Osteocyte (in vitro differentiated cells): ENCODE data around the gene HSD3B1. TPM values are rescaled to one million over a fixed set of nuclear protein-coding genes. Genes with fewer than 3 reads are reported as not detected.

Experiments
- DNase-seq: peaks from one replicate; pipeline ENCODE4 v3.0.0; 2021; ENCODE audit warnings: mixed read lengths; ENCODE audit not compliant: unreplicated experiment; ENCODE audit errors: extremely low spot score
- H3K27ac Mint-ChIP-seq: one replicate; pipeline ENCODE4 v1.8.0; 2021; ENCODE audit warnings: mild to moderate bottlenecking, mixed read lengths; ENCODE audit not compliant: unreplicated experiment
- H3K27me3 Mint-ChIP-seq: one replicate; pipeline ENCODE4 v1.8.0; 2021; ENCODE audit warnings: mixed read lengths; ENCODE audit not compliant: unreplicated experiment
- H3K36me3 Mint-ChIP-seq: one replicate; pipeline ENCODE4 v1.8.0; 2021; ENCODE audit warnings: mixed read lengths; ENCODE audit not compliant: unreplicated experiment
- H3K4me1 Mint-ChIP-seq: one replicate; pipeline ENCODE4 v1.8.0; 2021; ENCODE audit warnings: mixed read lengths; ENCODE audit not compliant: unreplicated experiment
- H3K4me3 Mint-ChIP-seq: one replicate; pipeline ENCODE4 v1.8.0; 2021; ENCODE audit warnings: mild to moderate bottlenecking, moderate library complexity, mixed read lengths; ENCODE audit not compliant: unreplicated experiment
- H3K9me3 Mint-ChIP-seq: one replicate; pipeline ENCODE4 v1.8.0; 2021; ENCODE audit warnings: mixed read lengths; ENCODE audit not compliant: unreplicated experiment
- total RNA-seq: library from RNA; stranded (reverse); gene quantifications from 2 replicates; pipeline ENCODE4 v1.2.1, GENCODE V29; 2021
- TF ChIP-seq, protein P1 (sequence below): fragments of 200-600 bp; sonication (generic); IDR thresholded peaks from 2 replicates; pipeline ENCODE4 v1.5.0; 2021; ENCODE audit warnings: antibody characterized with exemption, mild to moderate bottlenecking, moderate library complexity

Gene HSD3B1
- total RNA-seq, 1 donor from 2014 or later: not detected

DNA sequence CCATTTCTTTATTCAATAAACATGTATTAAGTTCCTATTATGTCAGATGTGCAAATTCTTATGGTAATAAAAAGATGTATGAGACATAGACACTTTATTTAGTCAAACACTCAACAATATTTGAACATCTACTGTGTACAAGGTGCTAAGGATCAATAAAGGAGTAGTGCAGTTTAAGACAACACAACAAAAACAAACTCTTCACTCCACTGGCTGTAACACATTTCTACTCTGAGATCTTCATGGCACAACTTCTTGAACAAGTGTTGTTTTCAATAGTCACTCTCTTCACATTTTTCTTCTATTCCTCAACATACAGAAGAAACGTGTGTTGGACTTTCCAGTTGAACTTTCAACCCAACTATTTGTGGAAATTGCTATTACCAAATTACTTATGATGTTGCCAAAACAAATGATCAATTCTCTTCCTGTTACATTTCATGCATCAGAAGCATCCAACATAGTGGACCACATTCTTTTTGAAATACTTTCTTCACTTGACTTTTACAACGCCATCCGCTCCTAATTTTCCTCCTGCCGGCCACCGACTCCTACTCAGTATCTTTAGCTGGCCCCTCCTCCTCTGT lies 25.4 kb downstream of the HSD3B1 start:
- no peaks in the 10 kb centered on the region for H3K36me3 Mint-ChIP-seq
- DNase-seq: no peak
- no peaks in the 10 kb centered on the region for H3K4me1 Mint-ChIP-seq
- H3K27me3 Mint-ChIP-seq: peaks cover 66% of the 10 kb centered on the region
- no peak overlapping the region for H3K4me3 Mint-ChIP-seq
- H3K27ac Mint-ChIP-seq: no peak overlapping the region
- H3K9me3 Mint-ChIP-seq: peaks cover 21% of the 10 kb centered on the region
- TF ChIP-seq, protein P1, sequence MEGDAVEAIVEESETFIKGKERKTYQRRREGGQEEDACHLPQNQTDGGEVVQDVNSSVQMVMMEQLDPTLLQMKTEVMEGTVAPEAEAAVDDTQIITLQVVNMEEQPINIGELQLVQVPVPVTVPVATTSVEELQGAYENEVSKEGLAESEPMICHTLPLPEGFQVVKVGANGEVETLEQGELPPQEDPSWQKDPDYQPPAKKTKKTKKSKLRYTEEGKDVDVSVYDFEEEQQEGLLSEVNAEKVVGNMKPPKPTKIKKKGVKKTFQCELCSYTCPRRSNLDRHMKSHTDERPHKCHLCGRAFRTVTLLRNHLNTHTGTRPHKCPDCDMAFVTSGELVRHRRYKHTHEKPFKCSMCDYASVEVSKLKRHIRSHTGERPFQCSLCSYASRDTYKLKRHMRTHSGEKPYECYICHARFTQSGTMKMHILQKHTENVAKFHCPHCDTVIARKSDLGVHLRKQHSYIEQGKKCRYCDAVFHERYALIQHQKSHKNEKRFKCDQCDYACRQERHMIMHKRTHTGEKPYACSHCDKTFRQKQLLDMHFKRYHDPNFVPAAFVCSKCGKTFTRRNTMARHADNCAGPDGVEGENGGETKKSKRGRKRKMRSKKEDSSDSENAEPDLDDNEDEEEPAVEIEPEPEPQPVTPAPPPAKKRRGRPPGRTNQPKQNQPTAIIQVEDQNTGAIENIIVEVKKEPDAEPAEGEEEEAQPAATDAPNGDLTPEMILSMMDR: no peak

DNA sequence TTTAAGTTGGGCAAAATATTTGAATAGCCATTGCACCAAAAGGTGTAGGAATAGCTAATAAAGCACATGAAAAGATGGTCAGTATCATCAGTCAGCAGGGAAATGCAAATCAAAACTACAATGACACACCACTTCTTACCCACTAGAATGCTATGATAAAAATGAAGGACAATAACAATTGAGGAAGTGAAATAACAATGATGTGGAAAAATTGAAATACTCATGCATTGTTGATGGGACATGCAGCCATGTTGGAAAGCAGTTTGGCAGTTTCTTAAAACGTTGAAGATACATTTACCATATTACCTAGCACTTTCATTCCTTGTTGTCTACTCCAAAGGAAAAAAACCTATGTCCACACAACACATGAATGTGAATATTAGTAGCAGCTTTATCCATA lies 28.4 kb downstream of the HSD3B1 start:
- TF ChIP-seq, protein P1: no peak
- Mint-ChIP-seq H3K4me3 (no peak overlapping the region), H3K9me3 (peaks cover 18% of the 10 kb centered on the region), H3K4me1 (no peaks in the 10 kb centered on the region), H3K27me3 (peaks cover 68% of the 10 kb centered on the region), H3K36me3 (no peaks in the 10 kb centered on the region), H3K27ac (no peak overlapping the region)
- DNase-seq: no peak

DNA sequence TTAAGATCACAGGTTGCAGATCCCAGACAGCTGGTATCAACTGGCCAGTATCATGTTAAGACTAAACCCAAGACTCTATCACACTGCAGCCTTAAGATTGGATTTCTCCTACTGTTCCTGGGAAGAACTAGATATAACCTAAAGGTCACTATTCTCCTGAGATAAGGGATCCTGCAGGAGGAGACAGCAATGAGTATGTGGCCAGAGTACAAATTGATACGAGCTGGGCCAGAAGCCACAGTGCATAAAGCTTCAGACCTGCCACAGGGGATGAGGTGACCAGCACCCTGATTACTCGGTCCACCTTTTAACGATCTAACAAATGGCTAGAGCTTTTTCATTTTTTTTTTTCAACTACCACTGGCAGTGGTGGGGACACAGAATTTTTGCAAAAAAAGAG lies 31.0 kb downstream of the HSD3B1 start:
- Mint-ChIP-seq H3K36me3 (no peaks in the 10 kb centered on the region), H3K9me3 (no peaks in the 10 kb centered on the region), H3K4me3 (no peak overlapping the region), H3K27me3 (peaks cover 71% of the 10 kb centered on the region), H3K27ac (no peak overlapping the region), H3K4me1 (no peaks in the 10 kb centered on the region)
- no peak for DNase-seq
- TF ChIP-seq, protein P1: no peak

DNA sequence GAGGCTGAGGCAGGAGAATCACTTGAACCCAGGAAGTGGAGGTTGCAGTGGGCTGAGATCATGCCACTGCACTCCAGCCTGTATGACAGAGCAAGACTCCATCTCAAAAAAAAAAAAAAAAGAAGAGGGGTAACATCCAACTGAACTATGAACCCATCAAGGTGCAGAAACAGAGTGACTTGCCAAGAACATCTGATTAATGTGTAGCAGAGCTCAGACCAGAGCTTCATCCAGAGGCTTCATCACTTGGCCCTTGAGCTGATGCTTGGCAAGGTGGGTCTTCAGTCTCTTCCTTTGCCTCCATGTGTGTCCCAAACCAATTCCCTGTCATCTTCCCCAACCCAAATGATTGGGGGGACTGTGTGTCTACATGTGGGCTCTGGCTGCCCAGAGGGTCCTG lies 32.6 kb downstream of the HSD3B1 start:
- DNase-seq: no peak
- no peaks in the 10 kb centered on the region for H3K4me1 Mint-ChIP-seq
- H3K27me3 Mint-ChIP-seq: peaks cover 85% of the 10 kb centered on the region
- no peak overlapping the region for H3K27ac Mint-ChIP-seq
- H3K9me3 Mint-ChIP-seq: no peaks in the 10 kb centered on the region
- H3K36me3 Mint-ChIP-seq: no peaks in the 10 kb centered on the region
- TF ChIP-seq, protein P1: no peak
- H3K4me3 Mint-ChIP-seq: no peak overlapping the region

DNA sequence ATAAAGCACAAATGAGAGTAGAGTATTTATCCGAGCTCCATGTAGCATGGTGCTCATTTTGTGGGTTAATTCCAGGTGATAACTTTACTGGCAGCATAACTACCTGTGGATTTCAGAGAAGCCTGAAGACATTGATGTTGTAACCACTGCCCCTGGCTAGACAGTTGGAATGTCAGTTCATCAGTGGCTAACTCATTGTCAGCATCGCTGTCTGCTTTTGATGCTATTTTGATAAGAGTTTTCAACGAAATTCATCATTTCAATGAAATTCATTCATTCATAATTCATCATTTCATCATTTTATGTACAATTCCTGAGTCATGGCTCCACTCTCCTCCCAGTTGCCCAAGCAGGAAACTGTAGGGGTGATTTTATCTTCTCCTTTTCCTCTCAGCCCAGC lies 34.4 kb downstream of the HSD3B1 start:
- H3K9me3 Mint-ChIP-seq: no peaks in the 10 kb centered on the region
- H3K27ac Mint-ChIP-seq: no peak overlapping the region
- peaks cover 82% of the 10 kb centered on the region for H3K27me3 Mint-ChIP-seq
- no peak for DNase-seq
- TF ChIP-seq, protein P1: no peak
- no peak overlapping the region for H3K4me3 Mint-ChIP-seq
- no peaks in the 10 kb centered on the region for H3K4me1 Mint-ChIP-seq
- no peaks in the 10 kb centered on the region for H3K36me3 Mint-ChIP-seq
